ENCODE data around the gene TOR2A. TPM values are rescaled to one million over a fixed set of nuclear protein-coding genes. Genes with fewer than 3 reads are reported as not detected.
A peak's percentile ranks its signal among the peaks of the same experiment; 100 is the strongest.

The TOR2A gene
- total RNA-seq, 6 donors from 2014 or later = 11.4 to 27.2 (median 21.0) TPM

DNA sequence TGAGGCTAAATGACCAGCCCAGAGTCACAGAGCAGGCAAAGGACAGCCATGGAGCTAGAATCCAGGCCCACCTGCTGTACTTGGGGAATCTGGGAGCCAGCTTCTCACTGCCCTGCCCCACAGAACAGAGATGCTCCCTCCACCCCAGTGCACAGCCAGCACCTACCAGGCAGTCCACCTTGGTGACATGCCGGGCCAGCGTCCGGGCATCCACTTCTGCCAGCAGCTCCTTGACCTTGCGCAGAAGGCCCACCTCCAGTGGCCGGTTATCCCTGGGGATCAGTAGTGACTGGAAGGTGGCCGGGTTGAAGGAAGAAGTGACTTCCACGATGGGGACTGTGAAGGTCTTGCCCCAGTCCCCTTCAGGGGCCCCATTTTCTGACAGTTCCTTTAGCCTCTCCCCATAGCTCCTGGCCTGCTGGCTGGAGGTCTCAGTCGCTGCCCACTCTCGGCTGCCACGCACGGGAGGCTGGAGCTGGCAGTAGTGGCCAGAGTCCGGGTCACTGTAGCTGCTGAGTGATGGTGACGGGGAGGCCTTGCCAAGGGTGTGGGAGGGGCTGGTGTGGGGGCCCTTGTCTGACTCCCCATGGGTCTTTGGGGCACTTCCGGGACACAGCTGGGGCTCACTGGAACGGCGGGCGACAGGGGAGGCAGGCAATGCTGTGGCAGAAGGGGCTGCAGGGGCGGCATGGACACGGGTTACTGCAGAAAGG is 9.5 kb upstream of the TOR2A start:
- TF ChIP-seq POLR2AphosphoS5 (IDR thresholded peaks at IDR 0.05) (no peak), POLR2A (IDR thresholded peaks at IDR 0.05) (no peak), EP300 (IDR thresholded peaks at IDR 0.05) (no peak)
- TF ChIP-seq, protein P1, sequence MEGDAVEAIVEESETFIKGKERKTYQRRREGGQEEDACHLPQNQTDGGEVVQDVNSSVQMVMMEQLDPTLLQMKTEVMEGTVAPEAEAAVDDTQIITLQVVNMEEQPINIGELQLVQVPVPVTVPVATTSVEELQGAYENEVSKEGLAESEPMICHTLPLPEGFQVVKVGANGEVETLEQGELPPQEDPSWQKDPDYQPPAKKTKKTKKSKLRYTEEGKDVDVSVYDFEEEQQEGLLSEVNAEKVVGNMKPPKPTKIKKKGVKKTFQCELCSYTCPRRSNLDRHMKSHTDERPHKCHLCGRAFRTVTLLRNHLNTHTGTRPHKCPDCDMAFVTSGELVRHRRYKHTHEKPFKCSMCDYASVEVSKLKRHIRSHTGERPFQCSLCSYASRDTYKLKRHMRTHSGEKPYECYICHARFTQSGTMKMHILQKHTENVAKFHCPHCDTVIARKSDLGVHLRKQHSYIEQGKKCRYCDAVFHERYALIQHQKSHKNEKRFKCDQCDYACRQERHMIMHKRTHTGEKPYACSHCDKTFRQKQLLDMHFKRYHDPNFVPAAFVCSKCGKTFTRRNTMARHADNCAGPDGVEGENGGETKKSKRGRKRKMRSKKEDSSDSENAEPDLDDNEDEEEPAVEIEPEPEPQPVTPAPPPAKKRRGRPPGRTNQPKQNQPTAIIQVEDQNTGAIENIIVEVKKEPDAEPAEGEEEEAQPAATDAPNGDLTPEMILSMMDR (IDR thresholded peaks at IDR 0.05) = no peak
- Histone ChIP-seq H3K4me3 (no peak overlapping the region), H3K36me3 (peaks cover 0 to 95% (median 75%) of the 10 kb centered on the region in 4 donors), H3K27me3 (no peaks in the 10 kb centered on the region), H3K4me1 (peaks cover 18 to 35% (median 24%) of the 10 kb centered on the region in 4 donors), H3K27ac (no peak overlapping the region), H3K9me3 (no peaks in the 10 kb centered on the region)
- 93 to 94% methylated on average over 5 to 19 of the region's 19 CpGs for WGBS, 2 donors
- ATAC-seq (ENCODE audit: low FRiP score in 2 of 2) (no peak), DNase-seq (peak in 1 of 2 donors; percentile 68)

DNA sequence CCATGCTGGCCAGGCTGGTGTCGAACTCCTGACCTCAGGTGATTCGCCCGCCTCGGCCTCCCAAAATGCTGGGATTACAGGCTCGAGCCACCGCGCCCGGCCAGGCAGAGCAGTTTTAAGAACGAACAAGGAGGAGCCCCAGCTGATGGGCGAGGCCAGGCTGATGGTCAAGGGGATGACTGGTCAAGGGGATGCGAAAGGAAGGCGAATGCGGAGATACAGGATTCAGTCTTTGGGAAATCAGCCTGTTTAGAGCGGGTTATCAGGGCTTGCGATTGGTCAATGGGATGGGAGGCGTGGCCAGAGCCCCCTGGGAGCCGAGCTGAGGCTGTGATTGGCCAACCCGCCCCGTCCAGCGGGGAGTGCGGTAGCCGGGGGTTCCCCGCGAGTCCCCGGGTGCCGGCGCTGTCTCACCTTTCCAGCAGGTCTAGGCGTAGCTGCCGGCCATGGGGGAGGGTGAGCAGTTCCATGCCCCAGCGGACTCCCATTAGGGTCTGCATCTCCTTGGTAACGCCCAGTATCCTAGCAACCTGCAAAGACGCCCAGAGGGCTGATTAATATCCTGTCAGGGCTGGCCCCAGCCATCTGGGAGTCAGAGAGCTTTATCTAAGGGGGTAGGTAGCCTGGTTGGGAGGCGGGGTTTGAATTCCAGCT is 7.5 kb upstream of the TOR2A start:
- Histone ChIP-seq H3K9me3 (no peaks in the 10 kb centered on the region), H3K27me3 (no peaks in the 10 kb centered on the region), H3K4me1 (peaks cover 18 to 35% (median 24%) of the 10 kb centered on the region in 4 donors), H3K36me3 (peaks cover 0 to 93% (median 72%) of the 10 kb centered on the region in 4 donors), H3K4me3 (peak overlapping the region in 3 of 4 donors; percentile 29 to 41 (median 32)), H3K27ac (peak overlapping the region in 2 of 4 donors; percentile 17 to 71)
- DNase-seq = peak; percentile 39 to 80
- TF ChIP-seq POLR2A (IDR thresholded peaks at IDR 0.05) = no peak
- TF ChIP-seq, protein P1 (IDR thresholded peaks at IDR 0.05) = no peak
- no peak for TF ChIP-seq POLR2AphosphoS5 (IDR thresholded peaks at IDR 0.05)
- no peak for TF ChIP-seq EP300 (IDR thresholded peaks at IDR 0.05)
- 62 to 83% methylated on average over 24 to 25 of the region's 33 CpGs for WGBS, 2 donors
- ATAC-seq (ENCODE audit: low FRiP score in 2 of 2) = peak in 1 of 2 donors; percentile 74

DNA sequence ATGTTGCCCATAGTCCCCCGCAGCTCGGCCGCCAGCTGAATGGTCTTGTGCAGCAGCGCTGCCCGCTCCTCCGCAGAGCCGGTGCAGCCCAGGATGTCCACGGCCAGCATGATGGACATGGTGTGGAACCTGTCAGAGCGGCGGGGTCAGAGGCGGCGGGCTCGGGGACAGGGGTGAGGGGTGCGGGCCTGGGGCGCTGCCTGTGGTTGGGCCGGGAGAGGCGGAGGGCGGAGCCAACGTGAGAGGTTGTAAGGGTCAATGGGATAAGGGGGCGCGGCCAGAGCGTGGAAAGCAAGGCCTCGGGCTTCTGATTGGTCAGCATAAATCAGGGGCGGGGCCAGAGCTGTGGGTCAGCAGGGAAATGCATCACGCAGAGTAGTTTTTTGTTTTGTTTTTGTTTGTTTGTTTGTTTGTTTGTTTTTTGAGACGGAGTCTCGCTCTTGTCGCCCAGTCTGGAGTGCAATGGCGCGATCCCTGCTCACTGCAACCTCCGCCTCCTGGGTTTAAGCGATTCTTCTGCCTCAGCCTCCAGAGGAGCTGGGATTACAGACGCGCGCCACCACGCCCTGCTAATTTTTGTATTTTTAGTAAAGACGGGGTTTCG is 6.8 kb upstream of the TOR2A start:
- Histone ChIP-seq H3K36me3 (peaks cover 0 to 87% (median 68%) of the 10 kb centered on the region in 4 donors), H3K4me3 (peak overlapping the region in 3 of 4 donors; percentile 29 to 41 (median 32)), H3K27ac (peak overlapping the region in 2 of 4 donors; percentile 71), H3K9me3 (no peaks in the 10 kb centered on the region), H3K4me1 (peaks cover 18 to 35% (median 24%) of the 10 kb centered on the region in 4 donors), H3K27me3 (no peaks in the 10 kb centered on the region)
- TF ChIP-seq, protein P1 (IDR thresholded peaks at IDR 0.05) = no peak
- no peak for TF ChIP-seq POLR2A (IDR thresholded peaks at IDR 0.05)
- no peak for TF ChIP-seq EP300 (IDR thresholded peaks at IDR 0.05)
- DNase-seq = peak; percentile 87 to 90
- 61 to 67% methylated on average over 30 to 36 of the region's 38 CpGs for WGBS, 2 donors
- peak; percentile 59 to 81 for ATAC-seq (ENCODE audit: low FRiP score in 2 of 2)

DNA sequence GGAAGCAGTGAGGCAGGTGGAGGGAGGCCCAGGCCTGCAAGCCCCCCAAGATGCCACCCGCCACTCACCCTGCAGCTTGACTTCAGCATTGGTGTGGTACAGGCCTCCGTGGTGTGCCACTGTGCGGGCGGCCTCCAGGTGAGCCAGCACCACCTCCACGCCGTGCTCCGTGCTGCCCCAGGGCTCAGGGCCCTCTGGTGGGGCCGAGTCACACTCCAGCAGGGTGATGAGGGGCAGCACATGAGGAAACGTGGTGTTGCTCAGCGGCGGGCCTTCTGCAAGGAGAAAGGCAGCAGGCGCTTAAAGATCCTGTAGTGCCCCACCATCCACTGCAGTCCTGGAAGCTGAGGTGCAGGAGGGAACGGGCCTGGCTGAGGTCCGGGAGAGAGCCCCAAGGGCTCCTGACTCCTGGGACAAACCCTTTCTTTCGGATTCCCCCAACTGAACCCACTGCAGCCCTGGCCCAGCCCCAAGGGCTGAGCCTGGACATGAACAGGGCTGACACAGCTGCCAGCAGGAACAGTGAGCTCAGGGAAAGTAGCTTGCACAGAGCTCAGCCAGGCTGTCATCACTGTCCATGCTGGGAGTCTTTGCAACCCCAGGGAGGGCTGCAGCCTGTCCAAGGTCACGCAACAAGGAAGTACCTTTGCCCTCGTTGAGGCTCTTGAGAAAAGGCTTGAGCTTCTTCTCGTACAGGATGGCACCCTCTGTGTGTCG is 4.7 kb upstream of the TOR2A start:
- TF ChIP-seq, protein P1 (IDR thresholded peaks at IDR 0.05) = no peak
- TF ChIP-seq POLR2AphosphoS5 (IDR thresholded peaks at IDR 0.05) = no peak
- no peak for TF ChIP-seq EP300 (IDR thresholded peaks at IDR 0.05)
- no peak for TF ChIP-seq POLR2A (IDR thresholded peaks at IDR 0.05)
- Histone ChIP-seq H3K9me3 (no peaks in the 10 kb centered on the region), H3K27me3 (no peaks in the 10 kb centered on the region), H3K36me3 (peaks cover 0 to 66% (median 52%) of the 10 kb centered on the region in 4 donors), H3K4me1 (peaks cover 18 to 41% (median 27%) of the 10 kb centered on the region in 4 donors), H3K4me3 (no peak overlapping the region), H3K27ac (peak overlapping the region; percentile 46 to 76 (median 70))
- DNase-seq (peak in 1 of 2 donors; percentile 79), ATAC-seq (ENCODE audit: low FRiP score in 2 of 2) (no peak)
- WGBS, 2 donors = 83 to 85% methylated on average over 12 to 19 of the region's 19 CpGs

All from upper lobe of left lung (tissue), 6 donors.